ENCODE measurements around the gene PVRIG.
"Not testable (repeated sequence)": the region's sequence is repeated elsewhere in the genome, so short reads cannot be mapped to it uniquely, and the experiment has no call there.

DNA sequence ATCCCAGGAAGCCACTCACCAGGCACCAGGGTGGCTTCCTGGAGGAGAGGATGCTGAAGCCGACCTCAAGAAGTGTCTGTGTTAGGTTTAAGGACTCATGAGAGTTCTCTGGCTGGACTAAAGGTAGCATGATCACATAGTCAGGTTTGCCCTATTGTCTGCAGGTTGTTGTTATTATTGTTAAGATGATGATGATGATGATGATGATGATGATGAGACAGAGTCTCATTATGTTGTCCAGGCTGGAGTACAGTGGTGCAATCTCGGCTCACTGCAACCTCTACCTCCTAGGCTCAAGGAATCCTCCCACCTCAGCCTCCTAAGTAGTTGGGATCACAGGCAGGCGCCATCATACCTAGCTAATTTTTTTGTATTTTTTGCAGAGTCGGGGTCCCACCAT, 44.5 kb downstream of the PVRIG start:
- TF ChIP-seq, protein P1, sequence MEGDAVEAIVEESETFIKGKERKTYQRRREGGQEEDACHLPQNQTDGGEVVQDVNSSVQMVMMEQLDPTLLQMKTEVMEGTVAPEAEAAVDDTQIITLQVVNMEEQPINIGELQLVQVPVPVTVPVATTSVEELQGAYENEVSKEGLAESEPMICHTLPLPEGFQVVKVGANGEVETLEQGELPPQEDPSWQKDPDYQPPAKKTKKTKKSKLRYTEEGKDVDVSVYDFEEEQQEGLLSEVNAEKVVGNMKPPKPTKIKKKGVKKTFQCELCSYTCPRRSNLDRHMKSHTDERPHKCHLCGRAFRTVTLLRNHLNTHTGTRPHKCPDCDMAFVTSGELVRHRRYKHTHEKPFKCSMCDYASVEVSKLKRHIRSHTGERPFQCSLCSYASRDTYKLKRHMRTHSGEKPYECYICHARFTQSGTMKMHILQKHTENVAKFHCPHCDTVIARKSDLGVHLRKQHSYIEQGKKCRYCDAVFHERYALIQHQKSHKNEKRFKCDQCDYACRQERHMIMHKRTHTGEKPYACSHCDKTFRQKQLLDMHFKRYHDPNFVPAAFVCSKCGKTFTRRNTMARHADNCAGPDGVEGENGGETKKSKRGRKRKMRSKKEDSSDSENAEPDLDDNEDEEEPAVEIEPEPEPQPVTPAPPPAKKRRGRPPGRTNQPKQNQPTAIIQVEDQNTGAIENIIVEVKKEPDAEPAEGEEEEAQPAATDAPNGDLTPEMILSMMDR (IDR thresholded peaks at IDR 0.05), result not testable (repeated sequence)
- TF ChIP-seq POLR2AphosphoS5, POLR2A, EP300 (IDR thresholded peaks at IDR 0.05): not testable (repeated sequence)
